NCI-H1048 (cell line): ENCODE results near the gene ATP2B3.

Experiments used
- DNase-seq: peaks from one replicate; lab custom pipeline; 2025; lab: John Stamatoyannopoulos, UW

The ATP2B3 gene

DNA sequence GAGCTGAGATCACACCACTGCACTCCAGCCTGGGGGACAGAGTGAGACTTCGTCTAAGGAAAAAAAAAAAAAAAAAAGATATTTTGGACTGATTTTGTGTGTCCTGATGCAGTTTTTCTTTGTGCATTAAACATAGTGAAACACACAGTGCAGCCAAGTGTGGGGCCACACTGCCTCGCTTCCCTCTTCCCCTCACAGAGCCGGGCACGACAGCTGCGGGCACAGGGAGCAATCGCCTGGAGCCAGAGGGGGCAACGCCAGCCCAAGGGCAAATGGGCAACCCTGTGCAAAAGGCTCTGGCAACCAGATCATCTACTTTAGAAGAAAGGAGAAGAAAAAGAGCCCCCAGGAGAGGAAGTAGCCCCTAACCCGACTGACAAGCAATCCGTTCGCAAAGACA is 95.0 kb downstream of the ATP2B3 start:
- no peak for DNase-seq

- DNase-seq = no peak
Measured at GRCh38 chrX:153614818-153615217, 97.4 kb downstream of the ATP2B3 start.

DNA sequence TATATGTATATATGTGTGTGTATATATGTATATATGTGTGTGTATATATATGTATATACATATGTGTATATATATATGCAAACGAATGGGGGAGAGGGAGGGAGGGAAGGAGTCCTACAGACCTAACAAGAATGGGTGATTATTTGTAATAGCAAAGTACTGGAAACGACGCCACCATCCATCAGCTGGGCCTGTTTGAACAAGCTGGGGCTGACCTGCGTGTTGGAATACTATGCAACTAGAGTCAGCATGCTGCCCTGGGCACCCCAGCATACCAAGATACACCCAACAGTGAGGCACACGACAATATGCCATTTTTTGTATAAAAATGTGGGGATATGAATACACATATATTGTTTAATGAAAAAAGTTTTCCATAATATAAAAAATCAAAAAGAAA is 103.1 kb downstream of the ATP2B3 start:
- no peak for DNase-seq

DNA sequence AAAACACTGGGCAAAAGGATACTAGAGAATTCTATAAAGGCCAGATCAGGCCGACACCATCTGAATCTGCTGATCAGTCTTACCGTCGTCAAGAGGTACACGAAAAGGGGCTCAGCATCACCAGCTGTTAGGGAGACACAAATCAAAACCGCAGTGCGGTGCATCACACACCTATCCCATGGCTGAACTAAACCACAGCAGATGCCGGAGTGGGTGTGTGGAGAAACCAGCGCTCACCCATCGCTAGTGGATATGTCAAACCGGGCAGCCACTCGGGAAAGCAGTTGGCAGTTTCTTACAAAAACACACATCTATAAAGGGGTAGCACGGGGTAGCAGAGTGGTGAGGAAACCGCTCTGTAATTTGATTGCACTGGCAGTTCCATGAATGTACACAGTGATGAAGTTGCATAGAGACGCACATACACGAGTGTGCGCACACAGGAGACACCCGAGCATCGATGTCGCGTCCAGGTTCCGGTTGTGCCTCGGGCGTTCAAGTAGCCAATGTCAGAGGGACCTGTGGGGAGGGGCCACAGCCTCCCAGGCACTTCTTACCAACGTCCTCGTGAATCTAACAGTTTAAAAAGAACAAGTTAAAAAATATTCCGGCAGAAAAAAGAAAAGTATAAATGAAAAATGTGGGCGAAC is 104.6 kb downstream of the ATP2B3 start:
- DNase-seq = no peak

- no peak for DNase-seq
Measured at GRCh38 chrX:153622661-153623309, 105.3 kb downstream of the ATP2B3 start.

- DNase-seq = no peak
Measured at GRCh38 chrX:153623310-153624029, 106.0 kb downstream of the ATP2B3 start.

GRCh38 chrX:153624196-153625091 is 107.0 kb downstream of the ATP2B3 start:
- no peak for DNase-seq

DNA sequence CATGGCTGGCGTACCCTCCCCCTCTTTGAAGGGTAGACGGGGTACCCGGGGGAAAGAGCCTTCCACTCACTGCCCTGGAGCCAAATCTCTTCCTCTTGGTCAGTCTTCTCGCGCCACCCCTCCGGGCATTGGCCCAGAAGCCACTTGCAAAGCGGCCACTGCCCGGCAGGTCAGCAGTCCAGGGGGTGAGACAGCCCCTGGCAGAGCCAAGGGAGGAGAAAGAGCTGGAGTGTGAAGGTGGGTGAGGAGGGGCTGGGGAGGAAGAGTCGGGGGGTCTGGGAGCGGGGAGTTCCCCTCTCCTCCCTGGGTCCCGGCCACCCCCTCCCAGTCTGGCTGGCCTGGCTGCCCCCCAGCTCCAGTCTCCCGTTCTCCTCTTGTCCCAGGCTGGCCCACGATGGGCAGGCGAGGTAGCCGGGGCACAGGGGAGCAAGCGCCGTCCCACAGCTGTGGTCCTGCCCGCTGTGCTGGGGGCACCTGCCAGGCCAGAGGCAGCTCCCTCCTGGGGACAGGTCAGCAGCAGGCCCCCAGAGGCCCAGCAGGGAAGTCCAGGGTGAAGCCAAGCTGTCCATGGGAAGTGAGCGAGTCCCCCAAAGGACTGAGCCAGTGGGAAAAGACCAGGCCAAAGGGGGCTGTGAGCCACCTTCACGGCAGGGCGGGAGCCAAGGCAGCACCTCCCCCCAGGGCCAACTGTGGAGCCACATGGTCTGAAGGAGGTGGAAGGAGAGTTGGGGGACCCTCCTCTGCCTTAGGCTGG is 108.0 kb downstream of the ATP2B3 start:
- DNase-seq = no peak

DNA sequence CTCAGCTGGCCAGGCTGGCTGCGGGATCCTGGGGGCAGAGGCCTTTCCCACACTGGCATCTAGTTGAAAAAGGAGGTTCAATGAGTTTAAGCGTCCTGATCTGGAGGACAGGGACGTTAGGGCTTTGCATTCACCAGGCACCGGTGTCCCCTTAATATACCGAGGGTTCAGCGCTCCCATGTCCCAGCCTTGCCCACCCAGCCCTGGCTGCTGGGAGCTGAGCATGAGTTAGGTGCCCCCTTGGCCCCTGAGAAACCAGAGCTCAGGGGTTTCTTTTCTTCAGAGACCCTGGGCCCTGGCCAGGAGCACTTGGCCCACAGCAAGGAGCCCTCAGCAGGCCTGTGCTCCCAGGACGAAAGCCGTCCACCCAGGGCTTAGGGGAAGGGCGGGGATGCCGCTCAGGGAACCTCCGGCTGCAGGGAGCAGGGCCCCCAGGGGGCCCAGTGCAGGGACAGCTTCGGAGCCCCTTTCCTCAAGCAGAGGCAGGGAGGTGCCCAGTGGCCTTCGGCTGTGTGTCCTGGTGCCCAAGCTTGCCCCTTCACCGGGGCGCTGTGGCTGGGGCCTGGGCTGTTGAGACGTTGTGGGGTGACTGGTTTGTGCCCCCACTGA is 108.7 kb downstream of the ATP2B3 start:
- DNase-seq = no peak

DNA sequence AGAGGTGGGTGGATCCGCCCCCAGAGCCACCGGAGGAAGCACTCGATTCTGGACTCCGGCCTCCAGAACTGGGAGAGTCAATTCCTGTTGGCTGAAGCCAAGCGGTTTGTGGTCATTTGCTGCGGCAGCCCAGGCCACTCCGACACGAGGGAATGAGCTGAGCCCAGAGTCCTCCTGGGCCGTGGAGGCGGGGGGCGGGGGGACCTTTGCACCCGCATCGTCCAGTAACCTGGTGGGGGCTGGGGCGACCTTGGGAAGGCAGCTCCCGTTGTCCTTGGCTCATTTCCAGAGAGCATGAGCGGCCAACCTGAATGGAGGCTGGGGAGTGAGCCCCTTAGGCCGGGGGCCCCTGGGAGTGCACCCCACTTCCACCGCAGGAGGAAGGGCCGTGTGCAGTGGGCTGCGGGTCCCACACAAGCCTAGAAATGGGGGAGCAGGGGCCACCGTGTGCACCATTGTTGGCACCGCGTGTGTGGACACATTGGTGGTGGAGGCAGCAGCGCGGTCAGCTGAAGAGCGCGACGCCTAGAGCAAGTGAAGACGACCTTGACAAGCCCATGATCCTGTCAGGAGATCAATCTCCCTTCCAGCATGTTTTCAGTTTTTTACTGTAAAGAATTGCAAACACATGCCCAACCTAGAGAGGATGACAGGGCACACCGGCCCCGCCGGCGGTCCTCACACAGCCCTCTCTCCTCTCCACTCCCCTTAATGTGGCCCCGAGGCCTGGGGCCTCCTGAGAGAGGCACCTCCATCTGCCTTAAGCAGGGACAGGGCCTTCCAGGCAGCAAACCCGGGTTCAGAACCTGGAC is 109.6 kb downstream of the ATP2B3 start:
- no peak for DNase-seq

- no peak for DNase-seq
Measured at GRCh38 chrX:153627675-153628111, 110.3 kb downstream of the ATP2B3 start.

GRCh38 chrX:153628129-153628528 is 110.7 kb downstream of the ATP2B3 start:
- no peak for DNase-seq

GRCh38 chrX:153628665-153629064 is 111.2 kb downstream of the ATP2B3 start:
- DNase-seq = no peak

GRCh38 chrX:153631346-153631745 is 113.9 kb downstream of the ATP2B3 start:
- no peak for DNase-seq

DNA sequence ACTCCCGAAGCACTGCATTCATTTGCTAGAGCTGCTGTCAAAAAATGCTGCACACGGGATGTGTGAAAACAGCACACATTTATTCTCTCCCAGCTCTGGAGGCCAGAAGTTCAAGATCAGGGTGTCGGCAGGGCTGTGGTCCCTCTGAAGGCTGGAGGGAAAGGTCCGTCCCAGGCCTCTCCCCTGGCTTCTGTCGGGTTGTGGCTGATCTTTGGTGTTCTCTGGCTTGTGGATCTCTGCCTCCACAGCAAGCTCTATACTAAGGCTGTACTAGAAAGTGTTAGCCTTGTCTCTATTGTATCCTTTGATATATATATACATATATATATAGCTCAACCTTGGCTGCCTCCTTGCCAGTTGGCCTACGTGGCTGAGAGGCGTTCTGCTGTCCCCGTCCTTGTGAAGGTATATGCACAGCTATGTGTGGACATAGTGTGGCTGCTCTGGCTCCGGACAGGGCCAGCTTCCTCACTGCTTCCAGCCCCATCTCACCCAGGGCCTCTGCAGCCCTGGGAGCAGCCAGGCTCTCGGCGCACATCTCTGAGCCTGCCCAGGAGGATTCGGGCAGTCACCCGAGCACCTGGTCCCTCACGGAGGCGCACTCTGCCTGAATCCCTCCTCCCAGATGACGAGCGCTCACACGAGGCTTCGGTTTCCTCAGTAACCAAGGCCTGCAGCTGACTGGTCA is 114.6 kb downstream of the ATP2B3 start:
- no peak for DNase-seq
